ENCODE data around the gene TTC21A.
"Not testable (repeated sequence)": the region's sequence is repeated elsewhere in the genome, so short reads cannot be mapped to it uniquely, and the experiment has no call there.

TTC21A gene

DNA sequence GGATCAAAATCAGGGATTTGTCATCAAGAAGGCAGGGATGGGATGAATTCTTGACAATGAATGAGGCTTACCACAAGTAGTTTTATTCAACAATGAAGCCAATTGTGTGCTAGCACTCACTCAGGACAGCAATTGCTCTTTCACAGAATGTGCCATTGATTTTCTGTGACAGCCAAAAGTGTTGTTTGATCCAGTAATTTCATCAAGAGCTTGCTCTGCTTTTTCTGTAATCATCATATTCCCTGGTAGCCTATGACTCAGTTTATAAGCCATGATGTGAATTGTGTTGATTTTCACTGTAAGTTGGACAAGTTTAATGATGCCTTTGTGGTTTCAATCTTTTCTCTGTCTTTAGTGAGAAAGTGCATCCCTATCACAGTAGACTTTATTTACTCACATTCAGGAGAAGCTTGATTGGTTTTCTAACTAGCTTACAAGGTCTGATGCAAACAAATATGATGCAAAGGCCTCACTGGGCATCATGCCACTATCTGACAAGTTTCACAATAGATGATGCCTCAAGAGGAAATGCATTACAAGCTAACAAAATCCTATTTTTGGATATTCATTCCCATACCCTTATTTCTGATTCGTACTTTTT, 59.6 kb downstream of the TTC21A start:
- H3K36me3 Mint-ChIP-seq (ENCODE audit: insufficient read depth), result no peaks in the 10 kb centered on the region
- no peak for DNase-seq
- ATAC-seq (replicated peaks), result no peak
- no peaks in the 10 kb centered on the region for H3K4me1 Mint-ChIP-seq (ENCODE audit: low read depth in 2 of 2)
- no peak overlapping the region for H3K4me3 Mint-ChIP-seq
- H3K9me3 Mint-ChIP-seq, result no peaks in the 10 kb centered on the region
- no peak overlapping the region for H3K27ac Mint-ChIP-seq
- peaks cover 0 to 7% of the 10 kb centered on the region in 2 donors for H3K27me3 Mint-ChIP-seq

DNA sequence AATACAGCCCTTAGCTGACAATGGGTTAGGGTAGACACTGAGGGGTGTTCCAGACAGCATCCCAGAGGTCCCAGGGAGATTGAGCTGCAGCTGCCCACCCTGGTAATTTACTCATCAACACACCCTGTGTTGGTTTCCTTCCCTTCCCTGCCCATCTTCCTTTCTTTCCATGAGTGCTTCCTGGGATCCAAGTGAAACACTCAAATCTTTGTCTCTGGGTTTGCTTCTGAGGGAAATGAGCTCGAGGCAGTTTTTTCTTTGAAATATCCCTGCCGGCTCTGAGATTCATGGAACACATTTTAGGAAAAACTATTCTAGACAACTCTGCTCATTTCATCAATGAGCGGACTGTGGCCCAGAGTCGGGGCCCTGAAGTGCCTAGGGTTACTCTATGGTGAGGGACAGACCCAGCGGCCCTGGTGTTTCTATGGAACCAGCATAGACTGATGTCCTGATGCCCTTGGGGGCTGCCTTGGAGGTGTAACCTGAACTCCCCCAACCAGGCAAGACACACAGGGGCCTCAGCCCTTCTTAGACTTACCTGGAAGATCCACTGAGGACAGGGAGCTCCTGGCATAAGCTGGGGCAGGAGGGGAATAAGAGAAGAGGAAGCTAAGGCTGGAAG, 60.8 kb downstream of the TTC21A start:
- Mint-ChIP-seq H3K27ac (no peak overlapping the region), H3K4me1 (ENCODE audit: low read depth in 2 of 2) (no peaks in the 10 kb centered on the region)

DNA sequence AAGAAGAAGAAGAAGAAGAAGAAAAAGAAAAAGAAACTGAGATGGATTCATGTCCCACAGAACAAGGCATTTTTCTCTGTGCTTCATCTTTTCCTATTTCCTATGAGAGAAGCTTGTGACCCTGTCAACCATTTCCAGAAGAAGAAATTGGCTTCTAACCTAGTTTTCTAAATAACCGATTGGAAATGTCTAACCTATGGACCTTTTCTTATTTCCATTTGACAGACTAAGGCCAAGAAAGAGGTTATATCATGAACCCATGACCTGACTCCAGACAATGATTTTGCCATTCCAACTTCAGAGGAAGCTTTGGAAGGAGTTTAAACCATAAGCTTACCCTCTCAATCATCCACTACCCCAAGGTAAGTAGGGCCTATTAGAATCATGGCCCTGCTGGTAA, 62.2 kb downstream of the TTC21A start:
- H3K27me3 Mint-ChIP-seq, result no peaks in the 10 kb centered on the region
- no peaks in the 10 kb centered on the region for H3K4me1 Mint-ChIP-seq (ENCODE audit: low read depth in 2 of 2)
- no peak overlapping the region for H3K27ac Mint-ChIP-seq
- no peak for DNase-seq
- H3K36me3 Mint-ChIP-seq (ENCODE audit: insufficient read depth), result no peaks in the 10 kb centered on the region
- H3K4me3 Mint-ChIP-seq, result no peak overlapping the region
- no peaks in the 10 kb centered on the region for H3K9me3 Mint-ChIP-seq
- no peak for ATAC-seq (replicated peaks)

More for the DNA sequence above, 60.8 kb downstream of the TTC21A start:
- no peak for DNase-seq
- no peak for ATAC-seq (replicated peaks)
- Mint-ChIP-seq H3K27me3 (peaks cover 0 to 3% of the 10 kb centered on the region in 2 donors), H3K9me3 (no peaks in the 10 kb centered on the region), H3K4me3 (no peak overlapping the region), H3K36me3 (ENCODE audit: insufficient read depth) (no peaks in the 10 kb centered on the region)

DNA sequence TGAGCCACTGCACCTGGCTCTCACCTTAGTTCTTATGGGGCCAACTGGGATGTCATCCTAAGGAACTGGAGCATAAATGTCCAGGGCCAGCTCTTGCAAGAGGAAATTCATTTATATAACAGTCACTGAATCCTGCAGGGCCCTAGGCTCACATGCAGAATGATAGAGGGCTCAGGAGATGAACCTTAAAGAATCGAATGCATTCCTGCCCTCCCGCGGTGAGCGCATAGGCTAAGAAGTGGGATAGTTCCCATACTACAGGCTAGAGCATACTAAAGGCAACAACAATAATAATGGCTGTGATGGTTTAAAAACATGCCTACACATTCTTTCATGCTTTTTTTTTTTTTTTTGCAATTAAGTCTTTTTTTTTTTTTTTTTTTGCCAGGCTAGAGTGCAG, 63.0 kb downstream of the TTC21A start:
- ATAC-seq (replicated peaks), result no peak
- Mint-ChIP-seq H3K27me3 (no peaks in the 10 kb centered on the region), H3K9me3 (no peaks in the 10 kb centered on the region), H3K36me3 (ENCODE audit: insufficient read depth) (no peaks in the 10 kb centered on the region), H3K27ac (no peak overlapping the region), H3K4me1 (ENCODE audit: low read depth in 2 of 2) (no peaks in the 10 kb centered on the region), H3K4me3 (no peak overlapping the region)
- DNase-seq, result no peak

DNA sequence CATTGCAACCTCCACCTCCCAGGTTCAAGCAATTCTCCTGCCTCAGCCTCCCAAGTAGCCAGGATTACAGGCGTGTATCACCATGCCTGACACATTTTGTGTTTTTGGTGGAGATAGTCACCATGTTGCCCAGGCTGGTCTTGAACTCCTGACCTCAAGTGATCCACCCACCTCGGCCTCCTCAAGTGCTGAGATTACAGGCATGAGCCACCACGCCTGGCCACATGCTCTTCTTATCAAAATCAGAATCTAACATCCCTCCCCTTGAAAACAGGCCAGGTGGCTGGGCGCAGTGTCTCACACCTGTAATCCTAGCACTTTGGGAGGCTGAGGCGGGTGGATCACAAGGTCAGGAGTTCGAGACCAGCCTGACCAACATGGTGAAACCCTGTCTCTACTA, 63.4 kb downstream of the TTC21A start:
- H3K4me3 Mint-ChIP-seq; H3K4me1 Mint-ChIP-seq (ENCODE audit: low read depth in 2 of 2); H3K36me3 Mint-ChIP-seq (ENCODE audit: insufficient read depth); H3K9me3 Mint-ChIP-seq; H3K27me3 Mint-ChIP-seq; H3K27ac Mint-ChIP-seq; DNase-seq; ATAC-seq (replicated peaks): not testable (repeated sequence)

DNA sequence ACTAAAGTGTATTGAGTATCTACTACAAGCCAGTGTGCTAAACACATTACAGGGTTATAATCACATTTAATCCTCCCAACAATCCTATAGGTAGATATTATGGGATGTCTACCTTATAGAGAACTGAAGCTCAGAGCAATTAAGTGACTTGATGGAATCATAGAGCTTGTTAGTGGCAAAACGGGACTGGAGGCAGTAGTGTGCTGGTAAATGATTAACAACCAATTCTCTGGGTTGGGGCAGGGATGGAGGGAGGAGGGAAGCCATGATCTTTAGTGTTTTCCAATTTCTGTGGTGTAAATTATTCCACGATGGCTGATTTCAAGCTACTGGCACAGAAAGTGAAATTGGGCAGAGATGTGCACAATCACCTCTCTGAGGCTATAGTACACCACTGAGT, 64.4 kb downstream of the TTC21A start:
- Mint-ChIP-seq H3K36me3 (ENCODE audit: insufficient read depth) (no peaks in the 10 kb centered on the region), H3K9me3 (no peaks in the 10 kb centered on the region), H3K4me3 (no peak overlapping the region), H3K27me3 (no peaks in the 10 kb centered on the region), H3K27ac (no peak overlapping the region), H3K4me1 (ENCODE audit: low read depth in 2 of 2) (no peaks in the 10 kb centered on the region)
- DNase-seq (no peak), ATAC-seq (replicated peaks) (no peak)

DNA sequence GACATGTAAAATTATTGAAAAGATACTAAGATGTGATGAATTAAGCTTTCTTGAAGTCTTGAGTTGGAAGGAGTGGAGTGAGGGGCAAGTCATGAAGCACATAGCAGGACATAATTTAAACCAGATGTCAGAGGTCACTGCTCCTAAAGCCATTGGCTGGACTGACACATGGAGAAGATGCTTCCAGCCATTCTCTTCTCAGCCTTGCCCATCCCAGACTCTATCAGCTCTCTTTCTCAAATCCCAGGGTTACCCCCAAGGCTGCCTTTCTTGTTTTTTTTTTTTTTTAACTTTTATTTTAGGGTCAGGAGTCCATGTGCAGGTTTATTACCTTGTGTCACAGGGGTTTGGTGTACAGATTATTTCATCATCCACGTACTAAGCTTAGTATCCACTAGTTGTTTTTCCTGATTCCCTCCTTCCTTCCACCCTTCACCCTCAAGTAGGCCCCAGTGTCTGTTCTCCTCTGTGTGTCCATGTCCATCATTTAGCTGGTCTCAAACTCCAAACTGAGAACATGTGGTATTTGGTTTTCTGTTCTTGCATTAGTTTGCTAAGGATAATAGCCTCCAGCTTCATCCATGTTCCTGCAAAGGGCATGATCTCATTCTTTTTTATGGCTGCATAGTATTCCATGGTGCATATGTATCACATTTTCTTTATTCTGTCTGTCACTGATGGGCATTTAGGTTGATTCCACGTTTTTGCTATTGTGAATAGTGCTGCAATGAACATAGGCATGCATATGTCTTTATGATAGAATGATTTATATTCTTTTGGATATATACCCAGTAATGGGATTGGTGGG, 66.0 kb downstream of the TTC21A start:
- peak overlapping the region; percentile 19 to 69 for H3K27ac Mint-ChIP-seq
- no peak overlapping the region for H3K4me3 Mint-ChIP-seq

DNA sequence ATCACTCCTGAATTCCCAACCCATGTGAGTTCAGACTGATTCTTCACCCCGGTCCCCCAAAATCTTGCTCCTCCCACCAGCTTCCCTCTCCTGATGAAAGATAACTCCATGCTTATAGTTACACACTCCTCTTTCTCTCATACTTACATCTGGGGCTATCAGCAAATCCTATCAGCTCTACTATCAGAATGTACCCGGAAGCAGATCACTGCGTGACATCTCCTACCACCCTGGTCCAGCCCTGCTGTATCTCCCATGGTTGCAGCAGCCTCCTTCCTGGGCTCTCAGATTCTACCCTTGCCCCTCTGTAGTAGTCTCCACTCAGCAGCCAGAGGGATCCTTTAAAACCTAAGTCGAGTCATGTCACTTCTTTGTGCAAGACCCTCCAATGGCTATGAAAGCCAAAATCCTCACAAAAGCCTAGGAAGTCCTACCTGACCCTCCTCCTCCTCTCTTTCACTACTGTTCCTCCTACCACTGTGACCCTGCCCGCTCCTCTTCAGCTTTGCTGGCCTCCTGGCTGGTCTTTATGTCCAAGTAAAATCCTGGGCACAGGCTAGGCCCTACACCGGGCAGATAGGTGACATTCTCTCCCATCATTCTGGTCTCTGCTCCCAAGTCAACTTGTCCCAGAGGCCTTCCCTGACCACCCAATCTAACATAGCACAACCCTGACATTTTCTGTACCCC, 68.7 kb downstream of the TTC21A start:
- Mint-ChIP-seq H3K36me3 (ENCODE audit: insufficient read depth) (peaks cover 3% of the 10 kb centered on the region), H3K27ac (peak overlapping the region; percentile 2 to 17), H3K4me1 (ENCODE audit: low read depth in 2 of 2) (peaks cover 19 to 23% of the 10 kb centered on the region in 2 donors), H3K4me3 (no peak overlapping the region), H3K27me3 (no peaks in the 10 kb centered on the region), H3K9me3 (no peaks in the 10 kb centered on the region)
- DNase-seq (no peak), ATAC-seq (replicated peaks) (no peak)

More for the DNA sequence above, 66.0 kb downstream of the TTC21A start:
- Mint-ChIP-seq H3K36me3 (ENCODE audit: insufficient read depth) (no peaks in the 10 kb centered on the region), H3K27me3 (no peaks in the 10 kb centered on the region), H3K9me3 (no peaks in the 10 kb centered on the region), H3K4me1 (ENCODE audit: low read depth in 2 of 2) (peaks cover 3 to 6% of the 10 kb centered on the region in 2 donors)
- ATAC-seq (replicated peaks) (no peak), DNase-seq (no peak)

DNA sequence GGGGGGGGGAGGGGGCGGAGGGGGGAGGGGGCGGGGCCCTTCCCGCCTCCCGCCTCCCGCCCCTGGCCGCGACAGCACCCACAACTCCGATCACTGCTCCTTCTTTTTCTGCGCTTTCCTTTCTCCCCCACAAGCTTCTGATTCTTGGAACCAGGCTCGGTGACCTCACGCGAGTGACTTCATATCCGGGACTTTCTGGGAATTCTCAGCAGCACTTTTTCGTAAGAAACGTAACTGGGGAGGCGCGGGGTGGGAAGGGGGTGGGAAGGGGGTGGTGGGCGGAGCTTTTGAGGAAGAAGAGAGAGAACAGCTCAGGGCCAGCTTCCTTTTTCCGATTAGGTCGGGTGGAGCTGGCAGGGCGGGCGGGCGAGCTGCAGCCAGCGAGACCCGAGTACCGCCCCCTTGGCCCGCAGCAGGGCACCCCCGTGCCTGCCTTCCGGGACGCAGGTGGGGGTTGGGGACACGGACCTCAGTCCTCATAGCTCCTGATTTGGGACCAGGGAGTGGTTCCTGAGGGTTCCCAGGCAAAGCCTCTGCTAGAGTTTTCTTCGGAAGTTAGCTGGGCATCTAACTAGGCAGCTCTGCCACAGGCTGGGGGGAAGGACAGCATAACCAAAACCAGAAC, 70.3 kb downstream of the TTC21A start:
- Mint-ChIP-seq H3K4me3 (peak overlapping the region; percentile 38 to 63), H3K27ac (peak overlapping the region; percentile 61 to 86), H3K27me3 (no peaks in the 10 kb centered on the region), H3K4me1 (ENCODE audit: low read depth in 2 of 2) (peaks cover 21 to 25% of the 10 kb centered on the region in 2 donors), H3K9me3 (no peaks in the 10 kb centered on the region), H3K36me3 (ENCODE audit: insufficient read depth) (peaks cover 3% of the 10 kb centered on the region)
- DNase-seq (peak; percentile 25 to 33 (median 33)), ATAC-seq (replicated peaks) (peak; percentile 15)

DNA sequence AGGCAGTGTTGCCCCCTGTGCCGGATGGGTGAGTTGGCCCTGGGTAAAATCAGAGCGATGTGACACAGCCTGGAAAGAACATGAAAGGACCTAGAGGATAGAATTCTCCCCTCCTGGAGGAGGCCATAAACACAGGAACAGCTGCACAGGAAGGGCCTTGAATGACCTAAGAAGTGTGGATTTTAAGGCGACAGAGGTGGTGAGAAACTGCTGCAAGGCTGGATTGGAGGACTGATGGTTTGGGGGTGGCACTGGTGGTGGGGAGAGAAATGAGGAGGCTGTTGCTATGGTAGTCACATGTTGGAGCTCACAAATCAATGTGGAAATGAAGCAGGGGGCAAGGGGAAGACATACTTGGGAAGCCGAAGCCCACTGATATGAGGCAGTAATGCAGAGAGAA, 71.1 kb downstream of the TTC21A start:
- peak overlapping the region in 1 of 2 donors; percentile 63 for H3K4me3 Mint-ChIP-seq
- H3K4me1 Mint-ChIP-seq (ENCODE audit: low read depth in 2 of 2), result peaks cover 21 to 25% of the 10 kb centered on the region in 2 donors
- H3K9me3 Mint-ChIP-seq, result no peaks in the 10 kb centered on the region
- no peaks in the 10 kb centered on the region for H3K27me3 Mint-ChIP-seq
- H3K36me3 Mint-ChIP-seq (ENCODE audit: insufficient read depth), result peaks cover 3% of the 10 kb centered on the region
- H3K27ac Mint-ChIP-seq, result peak overlapping the region; percentile 15 to 61
- no peak for ATAC-seq (replicated peaks)
- no peak for DNase-seq

DNA sequence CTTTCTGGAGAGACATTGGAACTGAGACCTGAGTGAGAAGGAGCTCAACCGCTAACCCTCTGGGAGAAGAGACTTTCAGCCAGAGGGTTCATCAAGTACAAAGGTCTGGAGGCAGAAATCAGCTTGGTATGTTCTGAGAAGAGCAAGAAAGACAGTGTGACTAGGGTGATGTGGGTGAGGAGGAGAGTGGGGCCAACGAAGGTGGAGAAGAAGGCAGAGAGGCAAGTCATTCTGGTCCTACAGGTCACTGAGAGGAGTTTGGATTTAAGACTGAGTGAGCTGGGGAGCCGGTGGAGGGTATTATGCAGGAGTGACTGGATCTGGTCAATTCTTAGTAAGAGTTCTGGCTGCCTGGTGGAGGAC, 72.7 kb downstream of the TTC21A start:
- peak overlapping the region; percentile 77 to 80 for H3K4me3 Mint-ChIP-seq
- no peak for DNase-seq
- no peaks in the 10 kb centered on the region for H3K9me3 Mint-ChIP-seq
- H3K27ac Mint-ChIP-seq, result peak overlapping the region; percentile 54 to 85
- H3K27me3 Mint-ChIP-seq, result no peaks in the 10 kb centered on the region
- peaks cover 3% of the 10 kb centered on the region for H3K36me3 Mint-ChIP-seq (ENCODE audit: insufficient read depth)
- ATAC-seq (replicated peaks), result no peak
- H3K4me1 Mint-ChIP-seq (ENCODE audit: low read depth in 2 of 2), result peaks cover 21 to 25% of the 10 kb centered on the region in 2 donors

DNA sequence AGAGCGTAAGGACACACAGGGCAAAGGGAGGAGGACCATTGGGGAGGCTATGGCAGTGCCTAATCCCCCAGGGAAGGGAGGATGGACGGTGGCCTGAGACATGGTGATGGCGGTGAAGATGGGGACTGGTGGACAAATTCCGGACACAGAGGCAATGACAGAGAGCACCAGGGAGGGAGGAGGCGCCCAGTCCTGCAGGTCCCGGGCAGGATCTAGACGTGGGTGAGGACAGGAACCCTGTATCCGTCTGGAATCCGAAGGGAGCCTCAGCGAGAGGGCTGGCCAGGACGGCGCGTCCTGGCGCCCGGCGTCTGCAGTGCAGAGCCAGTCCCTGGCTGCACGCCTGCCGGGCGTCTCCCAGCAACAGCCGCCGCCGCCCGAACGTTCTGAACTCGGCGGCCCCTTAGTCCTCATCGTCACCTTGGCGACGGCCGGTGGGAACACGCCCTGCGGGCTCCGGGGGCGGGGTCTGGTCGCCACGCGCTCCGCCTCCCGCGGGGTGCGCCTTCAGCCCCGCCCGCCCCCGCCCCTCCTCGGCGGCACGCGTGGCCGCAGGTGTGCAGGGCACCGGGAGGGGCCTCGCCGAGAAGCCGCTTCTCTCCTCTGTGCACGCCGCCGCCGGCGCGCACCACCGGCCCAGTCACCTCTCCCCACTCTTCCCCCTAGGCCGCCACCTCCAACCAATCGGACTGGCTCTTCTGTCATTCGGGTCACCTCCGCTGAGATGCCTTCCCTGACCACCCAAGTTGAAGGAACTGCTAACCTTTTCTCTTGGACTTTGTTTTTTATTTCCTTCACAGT, 73.3 kb downstream of the TTC21A start:
- DNase-seq (peak; percentile 86 to 93 (median 91)), ATAC-seq (replicated peaks) (peak; percentile 88)
- Mint-ChIP-seq H3K4me1 (ENCODE audit: low read depth in 2 of 2) (peaks cover 21 to 25% of the 10 kb centered on the region in 2 donors), H3K27me3 (no peaks in the 10 kb centered on the region), H3K9me3 (no peaks in the 10 kb centered on the region), H3K36me3 (ENCODE audit: insufficient read depth) (peaks cover 3% of the 10 kb centered on the region), H3K27ac (peak overlapping the region; percentile 54 to 85), H3K4me3 (peak overlapping the region; percentile 77 to 80)

All from effector memory CD8-positive, alpha-beta T cell (primary cell).